ENCODE results near the gene BFSP2.
A peak's percentile ranks its signal among the peaks of the same experiment; 100 is the strongest.

Gene BFSP2

DNA sequence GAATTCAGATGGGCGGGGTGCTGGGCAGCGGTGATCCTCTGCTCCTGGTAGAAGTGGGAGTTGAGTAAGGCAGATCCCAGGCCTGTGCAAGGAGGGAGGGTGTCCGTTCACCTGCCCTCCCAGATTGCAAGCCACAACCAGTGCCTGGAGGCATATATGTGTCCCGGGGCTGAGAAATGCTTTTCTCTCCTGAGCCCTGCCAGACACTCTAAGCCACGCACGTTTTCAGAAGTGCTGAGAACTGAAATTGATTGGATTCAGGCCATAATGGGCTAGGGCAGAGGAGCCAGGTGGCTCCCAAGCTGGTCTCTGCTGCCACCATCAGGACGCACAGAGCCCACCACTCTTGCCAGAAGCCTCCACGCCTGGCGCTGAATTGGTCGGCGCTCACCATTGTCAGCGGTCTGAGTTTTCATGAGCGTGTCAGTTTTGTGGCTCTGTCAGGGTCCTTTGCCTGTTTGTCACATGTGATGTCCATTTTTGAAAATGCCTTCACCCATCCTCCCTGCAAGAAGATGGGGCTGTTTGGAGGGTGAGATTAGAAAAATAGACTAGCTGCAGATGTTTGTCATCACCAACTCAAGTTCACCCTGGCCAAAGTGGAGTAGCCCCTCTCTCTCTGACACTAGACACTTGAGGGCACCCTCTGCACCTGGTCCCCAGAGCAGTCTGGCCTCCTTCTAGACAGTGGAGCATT lies 15.4 kb upstream of the BFSP2 start:
- peak; percentile 62 for DNase-seq

GRCh38 chr3:133386876-133387275 lies 13.0 kb upstream of the BFSP2 start:
- no peak for DNase-seq

GRCh38 chr3:133387341-133387740 lies 12.5 kb upstream of the BFSP2 start:
- no peak for DNase-seq

DNA sequence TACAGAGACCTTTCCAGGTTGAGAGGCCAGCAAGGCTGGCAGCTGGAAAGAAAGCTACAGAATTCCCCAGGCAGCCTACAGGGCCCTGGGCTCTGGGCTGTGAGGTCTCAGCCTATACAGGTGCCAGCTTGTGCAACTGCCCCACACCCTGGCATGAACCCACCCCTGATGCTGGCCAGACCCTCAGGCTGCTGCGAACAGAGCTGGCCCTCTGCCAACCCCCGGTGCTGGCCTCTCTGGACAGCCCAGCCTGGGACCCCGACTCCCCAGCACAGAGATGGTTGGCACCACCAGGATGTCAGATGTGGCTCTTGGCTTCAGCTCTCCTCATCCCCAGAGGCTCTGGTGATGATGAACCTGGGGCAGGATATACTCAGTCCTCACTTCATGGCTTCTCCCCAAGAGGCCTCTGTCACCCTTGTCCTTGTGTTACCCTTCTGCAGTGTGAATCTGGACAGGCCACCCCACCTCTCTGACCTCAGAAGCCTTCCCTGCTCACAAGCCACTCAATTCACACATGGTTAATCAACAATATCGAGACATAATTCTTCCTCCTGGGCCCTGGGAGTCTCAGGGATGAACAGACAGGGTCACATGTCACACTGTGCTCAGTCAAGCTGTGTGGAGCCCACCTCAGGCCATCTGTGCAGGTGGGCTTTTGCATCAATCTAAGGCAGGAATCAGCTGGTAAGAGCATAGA lies 11.0 kb upstream of the BFSP2 start:
- DNase-seq, result no peak

DNA sequence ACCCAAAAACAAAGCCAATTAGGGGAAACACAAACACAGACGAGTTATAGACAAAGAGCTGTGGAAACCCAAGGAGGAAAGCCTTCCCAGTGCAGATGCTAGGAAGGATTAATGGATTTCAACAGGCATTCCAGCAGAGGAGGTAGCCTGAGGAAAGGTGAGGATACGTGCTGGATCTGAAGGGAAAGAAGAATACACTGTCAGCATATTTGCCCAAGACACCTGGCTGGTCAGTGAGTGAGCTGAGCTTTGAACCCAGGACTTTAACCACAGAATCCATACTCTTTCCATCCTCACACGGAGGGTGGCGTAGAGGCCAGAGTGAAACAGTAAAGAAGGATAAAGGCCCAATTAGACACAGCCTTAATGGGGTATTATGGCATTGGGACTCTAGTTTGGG lies 9.1 kb upstream of the BFSP2 start:
- no peak for DNase-seq

DNA sequence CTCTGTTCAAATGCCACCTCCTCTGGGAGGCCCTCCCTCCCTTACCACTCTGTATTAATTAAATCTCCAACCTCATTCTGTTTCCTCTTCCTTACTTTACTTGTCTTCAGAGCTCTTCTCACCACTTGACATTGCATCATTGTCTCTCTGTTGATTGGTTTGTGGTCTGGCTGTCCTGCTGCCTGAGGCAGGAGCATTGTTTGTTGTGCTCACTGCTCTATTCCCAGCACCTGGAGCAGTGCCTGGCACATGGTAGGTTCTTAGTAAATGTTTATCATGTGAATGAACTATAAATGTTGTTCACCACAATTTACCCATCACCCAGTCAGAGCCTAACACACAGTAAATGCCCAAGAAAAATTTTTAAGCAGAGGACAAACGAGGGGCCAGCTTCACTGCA lies 6.7 kb upstream of the BFSP2 start:
- no peak for DNase-seq

DNA sequence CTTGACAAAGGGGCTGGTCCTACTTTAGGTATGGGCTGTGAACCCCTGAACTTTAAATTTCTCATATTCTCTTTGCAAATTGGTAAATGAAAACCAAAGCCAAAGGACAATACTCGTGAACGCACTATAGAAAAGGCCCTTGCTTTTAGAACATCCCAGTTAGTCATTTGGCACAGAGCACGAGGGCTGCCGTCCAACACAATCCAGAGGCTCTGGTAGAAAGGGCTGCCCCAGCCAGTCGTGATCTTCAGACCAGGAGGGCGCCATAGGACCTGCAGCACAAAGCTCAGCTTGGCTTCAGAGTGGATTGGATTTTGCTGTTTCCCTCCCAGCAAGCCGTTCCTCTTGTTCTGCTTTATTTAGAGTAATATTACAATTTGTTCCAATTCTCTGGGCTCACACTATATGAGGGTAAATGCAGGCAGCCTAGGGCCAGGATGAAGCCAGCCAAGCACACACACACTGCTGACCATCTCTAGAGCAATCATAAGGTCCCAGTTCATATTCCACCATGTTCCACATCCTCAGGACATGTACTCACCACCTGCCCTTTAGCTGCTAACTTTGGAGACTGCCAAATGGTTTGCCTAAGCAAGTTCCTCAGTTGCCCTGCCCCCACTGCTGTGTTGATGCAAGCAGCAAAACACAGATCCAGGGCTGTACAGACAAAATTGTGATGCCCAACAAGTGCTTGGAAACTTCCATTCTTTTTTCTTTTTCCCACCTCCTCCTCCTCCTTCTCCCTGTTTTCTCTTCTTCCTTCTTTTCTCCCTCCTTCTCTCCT lies 6.0 kb upstream of the BFSP2 start:
- DNase-seq, result no peak

GRCh38 chr3:133394561-133395311 lies 5.1 kb upstream of the BFSP2 start:
- no peak for DNase-seq

DNA sequence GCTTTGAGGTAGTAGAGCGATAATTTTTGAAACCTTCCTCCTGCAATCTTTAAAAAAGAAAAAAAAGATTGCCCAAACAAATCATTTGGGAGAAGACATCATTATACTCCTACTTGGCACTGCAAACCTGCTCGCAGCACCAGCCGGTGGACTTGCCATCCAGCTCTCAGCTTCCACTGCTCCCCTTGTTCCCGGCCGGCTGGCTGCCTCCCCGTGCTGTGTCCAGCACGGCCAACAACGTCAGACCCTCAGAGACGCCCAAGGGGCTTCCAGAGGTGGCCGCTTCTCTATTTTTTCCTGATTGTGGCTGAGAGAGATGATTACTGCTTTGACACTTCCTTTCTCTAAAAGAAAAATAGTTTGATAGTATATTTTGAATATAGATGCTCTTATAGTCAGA lies 3.0 kb upstream of the BFSP2 start:
- DNase-seq, result no peak

- peak; percentile 24 for DNase-seq
Measured at GRCh38 chr3:133401374-133402135, 1.7 kb downstream of the BFSP2 start.

DNA sequence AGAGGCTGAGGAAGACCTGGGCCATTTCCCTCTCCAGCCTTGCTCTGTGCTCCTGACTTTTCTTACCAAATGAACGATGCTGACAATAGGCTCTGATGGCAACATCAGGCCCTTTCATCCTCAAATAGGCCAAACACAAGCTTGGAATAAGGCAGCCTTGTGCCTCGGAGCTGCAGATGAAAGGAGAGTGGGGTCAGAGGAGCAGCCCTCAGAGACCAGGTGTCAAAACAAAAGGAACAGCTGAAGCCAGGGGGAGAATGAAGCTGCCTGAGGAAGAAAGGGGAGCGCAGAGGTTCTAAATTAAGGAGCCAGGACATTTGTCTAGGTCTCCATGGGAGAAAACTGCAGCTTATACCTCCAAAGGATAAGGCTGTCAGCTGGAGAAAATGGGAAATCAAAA lies 5.1 kb downstream of the BFSP2 start:
- DNase-seq, result no peak

- DNase-seq, result no peak
Measured at GRCh38 chr3:133408366-133408765, 8.5 kb downstream of the BFSP2 start.

DNA sequence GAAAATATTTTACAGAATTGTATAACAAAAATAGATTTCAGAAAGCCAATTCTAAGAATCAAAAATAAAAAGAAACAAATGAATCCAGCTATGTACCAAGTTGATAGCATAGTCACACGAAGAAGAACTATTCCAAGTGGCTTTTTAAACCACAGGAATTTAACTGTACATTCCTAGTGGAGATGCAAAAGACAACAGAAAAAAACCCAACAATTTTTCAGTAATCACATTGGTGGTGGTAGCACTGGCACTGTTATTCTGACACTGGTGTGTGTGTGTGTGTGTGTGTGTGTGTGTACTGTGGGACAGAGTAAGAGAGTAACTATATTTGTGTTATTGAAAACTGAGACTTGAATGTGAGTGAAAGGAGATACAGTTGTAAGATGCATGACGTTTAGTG lies 9.1 kb downstream of the BFSP2 start:
- DNase-seq, result no peak

DNA sequence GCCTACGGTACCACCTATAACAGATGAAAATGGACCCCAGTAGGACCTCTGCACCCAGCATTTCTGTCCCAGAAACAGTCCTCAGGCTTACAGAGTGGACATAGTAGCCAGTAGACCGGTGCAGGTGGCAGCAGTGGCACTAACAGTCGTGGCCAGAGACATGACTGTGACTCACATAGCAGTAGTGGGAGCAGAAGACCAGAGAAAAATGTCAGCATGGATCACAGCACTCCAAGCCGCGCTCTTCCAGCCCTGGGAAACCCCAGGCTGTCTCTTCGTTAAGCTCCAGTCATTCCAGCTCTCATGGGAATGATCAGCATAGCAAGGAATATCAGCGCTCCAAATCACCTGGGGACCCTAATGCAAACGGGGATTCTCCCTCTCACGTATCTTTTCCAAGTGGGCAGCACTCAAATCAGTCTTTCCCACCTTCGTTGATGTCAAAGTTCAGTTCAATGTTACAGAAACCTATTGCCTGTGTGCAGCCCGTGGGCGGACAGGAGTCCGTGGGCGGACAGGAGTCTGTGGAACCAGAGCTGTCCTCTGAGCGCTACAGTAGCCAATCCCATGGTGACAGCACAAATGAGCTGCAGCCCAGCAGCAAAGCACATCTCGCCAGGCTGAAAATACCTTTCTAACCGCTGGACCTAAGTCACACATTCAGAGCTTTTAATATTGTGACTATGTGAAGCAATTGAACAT lies 10.5 kb downstream of the BFSP2 start:
- DNase-seq, result no peak

DNA sequence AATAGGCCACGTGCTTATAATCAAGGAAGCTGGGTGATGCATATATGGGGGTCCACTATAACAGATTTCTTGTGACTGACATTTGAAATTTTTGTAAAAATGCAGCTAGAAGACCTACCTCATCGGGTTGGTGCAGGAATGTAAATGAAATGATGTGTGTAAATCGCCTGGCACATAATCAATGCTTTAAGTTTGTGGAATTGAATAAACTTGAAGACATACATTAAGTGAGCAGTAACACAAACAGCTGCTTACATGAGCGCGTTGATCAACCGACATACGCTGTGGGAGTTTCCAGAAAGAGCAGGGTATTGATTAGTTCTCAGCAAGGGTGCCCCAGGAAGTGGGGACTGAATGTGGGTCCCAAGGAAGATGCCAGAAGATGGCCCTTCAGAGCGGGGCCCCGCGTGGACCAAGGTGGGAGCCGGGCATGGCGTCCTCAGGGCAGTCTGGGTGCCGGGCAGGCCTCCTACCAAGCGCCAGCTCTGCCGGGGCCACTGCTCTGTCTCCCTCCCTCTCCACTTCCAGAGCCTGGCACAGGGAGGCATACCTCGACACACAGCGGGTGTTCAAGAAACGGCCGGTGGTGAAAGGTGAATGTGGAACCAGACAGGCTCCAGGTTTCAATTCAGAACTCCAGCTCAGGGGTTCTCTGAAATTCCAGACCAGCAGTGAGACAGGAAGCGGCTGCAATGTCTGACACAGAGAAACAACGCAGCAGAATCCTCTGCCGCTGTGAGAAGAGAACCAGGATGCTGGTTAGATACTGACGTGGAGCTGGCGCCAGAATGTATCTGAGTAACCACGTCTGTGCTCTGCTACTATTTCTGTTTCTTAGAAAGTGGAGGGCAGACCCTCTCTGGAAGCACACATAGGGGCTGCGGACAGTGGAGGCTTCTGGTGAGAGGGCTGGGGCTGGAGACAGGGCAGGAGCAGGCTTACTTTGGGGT lies 12.6 kb downstream of the BFSP2 start:
- no peak for DNase-seq

GRCh38 chr3:133413161-133414020 lies 13.5 kb downstream of the BFSP2 start:
- DNase-seq, result peak; percentile 48

DNA sequence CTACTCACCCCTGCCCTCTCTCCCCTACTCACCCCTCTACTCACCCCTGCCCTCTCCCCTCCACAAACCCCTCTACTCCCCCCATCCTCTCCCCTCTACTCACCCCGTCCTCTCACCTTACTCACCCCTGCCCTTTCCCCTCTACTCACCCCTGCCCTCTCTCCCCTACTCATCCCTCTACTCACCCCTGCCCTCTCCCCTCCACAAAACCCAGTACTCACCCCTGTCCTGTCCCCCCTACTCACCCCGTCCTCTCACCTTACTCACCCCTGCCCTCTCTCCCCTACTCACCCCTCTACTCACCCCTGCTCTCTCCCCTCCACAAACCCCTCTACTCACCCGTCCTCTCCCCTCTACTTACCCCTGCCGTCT lies 14.2 kb downstream of the BFSP2 start:
- DNase-seq, result no peak

- no peak for DNase-seq
Measured at GRCh38 chr3:133418361-133418760, 18.5 kb downstream of the BFSP2 start.

DNA sequence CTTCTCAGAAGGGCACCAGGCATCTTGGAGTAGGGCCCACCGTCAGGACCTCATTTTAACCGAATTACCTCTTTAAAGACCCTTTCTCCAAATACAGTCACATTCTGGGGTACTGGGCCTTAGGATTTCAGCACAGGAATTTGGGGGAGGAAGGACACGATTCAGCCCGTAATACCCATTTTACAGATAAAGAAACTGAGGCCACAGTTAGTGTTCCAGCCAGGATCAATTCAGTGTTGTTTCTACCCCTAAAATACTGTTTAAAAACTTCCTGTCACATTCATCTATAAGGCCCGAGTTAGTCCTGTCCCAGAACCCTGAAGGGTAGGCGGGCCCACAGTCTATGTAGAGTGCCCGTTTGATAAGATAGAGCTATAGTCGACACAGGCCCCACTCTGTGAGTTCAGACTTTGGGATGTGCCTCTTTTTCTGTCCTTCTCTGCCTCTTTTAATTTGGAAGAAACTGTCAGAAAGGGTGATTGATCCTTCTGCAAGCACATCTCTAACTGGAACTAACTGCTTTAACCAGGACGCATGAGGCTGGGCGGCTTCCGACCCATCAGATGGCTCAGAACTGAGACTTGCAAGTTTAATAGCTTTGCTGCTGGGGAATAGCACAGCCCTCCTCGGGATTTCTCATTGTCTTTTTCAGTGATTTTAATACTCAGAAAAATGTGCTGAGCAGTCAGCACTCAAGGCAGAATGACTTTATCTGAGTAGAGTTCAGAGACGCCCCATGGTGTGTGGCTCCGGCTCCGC lies 19.5 kb downstream of the BFSP2 start:
- DNase-seq, result no peak

Measured in NCI-H1694 treated with DMSO at 0.1 percent for 48 hours (cell line).